ENCODE data around the gene EPHB2.

The EPHB2 gene

GRCh38 chr1:22951796-22952195 lies 241.2 kb downstream of the EPHB2 start:
- ChIA-PET POLR2A (no interaction called here), CTCF (no interaction called here)
- DNase-seq (ENCODE audit: extremely low spot score): no peak
- TF ChIP-seq CTCF (IDR thresholded peaks at IDR 0.05; ENCODE audit: control extremely low read depth, extremely low read depth, low read depth, missing control alignments): no peak

GRCh38 chr1:22952694-22953056 lies 242.0 kb downstream of the EPHB2 start:
- CTCF ChIA-PET: no interaction called here

GRCh38 chr1:22953057-22953739 lies 242.6 kb downstream of the EPHB2 start:
- DNase-seq (ENCODE audit: extremely low spot score): no peak
- ChIA-PET CTCF (no interaction called here), POLR2A (no interaction called here)
- TF ChIP-seq CTCF (IDR thresholded peaks at IDR 0.05; ENCODE audit: control extremely low read depth, extremely low read depth, low read depth, missing control alignments): no peak

More at GRCh38 chr1:22952694-22953056, 242.0 kb downstream of the EPHB2 start:
- no peak for TF ChIP-seq CTCF (IDR thresholded peaks at IDR 0.05; ENCODE audit: control extremely low read depth, extremely low read depth, low read depth, missing control alignments)
- DNase-seq (ENCODE audit: extremely low spot score): no peak
- POLR2A ChIA-PET: no interaction called here

GRCh38 chr1:22953740-22954141 lies 243.1 kb downstream of the EPHB2 start:
- ChIA-PET CTCF (no interaction called here), POLR2A (no interaction called here)
- no peak for TF ChIP-seq CTCF (IDR thresholded peaks at IDR 0.05; ENCODE audit: control extremely low read depth, extremely low read depth, low read depth, missing control alignments)
- DNase-seq (ENCODE audit: extremely low spot score): no peak

GRCh38 chr1:22955146-22955545 lies 244.5 kb downstream of the EPHB2 start:
- TF ChIP-seq CTCF (IDR thresholded peaks at IDR 0.05; ENCODE audit: control extremely low read depth, extremely low read depth, low read depth, missing control alignments): no peak
- POLR2A ChIA-PET: no interaction called here
- DNase-seq (ENCODE audit: extremely low spot score): no peak
- CTCF ChIA-PET: interaction anchor here (0.6 kb wide), 1 partner anchor 9 kb away, joined by 3 read pairs; no protein-coding TSS in a partner anchor

- ChIA-PET POLR2A (no interaction called here), CTCF (interaction anchor here (1.1 to 2.0 kb wide), 2 partner anchors 19 to 252 kb away, joined by 3 to 5 read pairs; no protein-coding TSS in a partner anchor)
- no peak for TF ChIP-seq CTCF (IDR thresholded peaks at IDR 0.05; ENCODE audit: control extremely low read depth, extremely low read depth, low read depth, missing control alignments)
- no peak for DNase-seq (ENCODE audit: extremely low spot score)
These were observed 246.4 kb downstream of the EPHB2 start for GRCh38 chr1:22957066-22957465.
